Calu3 (cell line): ENCODE measurements around the gene CD3G. TPM values are rescaled to one million over a fixed set of nuclear protein-coding genes. Genes with fewer than 3 reads are reported as not detected.
A peak's percentile ranks its signal among the peaks of the same experiment; 100 is the strongest.

Experiments
- BruUV-seq: library from RNA; stranded (reverse); fragments of 400-500 nt; replicated peaks from 2 replicates; lab custom pipeline; 2021; lab: Mats Ljungman, UMichigan
- CTCF ChIA-PET: fragments of 300-600 bp; sonication (Branson Sonifier 250); formaldehyde crosslinking; loops from one replicate; lab custom pipeline; 2022; ENCODE audit warnings: antibody characterized with exemption; lab: Charles Lee
- DNase-seq: peaks from one replicate; pipeline ENCODE4 v3.0.0; 2022
- H3K27ac Mint-ChIP-seq: one replicate; pipeline ENCODE4 v1.8.0; 2022; ENCODE audit warnings: mixed read lengths; ENCODE audit not compliant: unreplicated experiment
- H3K27me3 Mint-ChIP-seq: one replicate; pipeline ENCODE4 v1.8.0; 2022; ENCODE audit warnings: mixed read lengths; ENCODE audit not compliant: unreplicated experiment
- H3K36me3 Mint-ChIP-seq: one replicate; pipeline ENCODE4 v1.8.0; 2022; ENCODE audit warnings: mild to moderate bottlenecking, moderate library complexity, mixed read lengths; ENCODE audit not compliant: insufficient read depth, unreplicated experiment
- H3K4me1 Mint-ChIP-seq: one replicate; pipeline ENCODE4 v1.8.0; 2022; ENCODE audit warnings: mild to moderate bottlenecking, low read depth, mixed read lengths; ENCODE audit not compliant: unreplicated experiment
- H3K4me3 Mint-ChIP-seq: one replicate; pipeline ENCODE4 v1.8.0; 2022; ENCODE audit warnings: mild to moderate bottlenecking, low read depth, moderate library complexity, mixed read lengths; ENCODE audit not compliant: unreplicated experiment
- H3K9me3 Mint-ChIP-seq: one replicate; pipeline ENCODE4 v1.8.0; 2022; ENCODE audit warnings: low read depth, mixed read lengths; ENCODE audit not compliant: unreplicated experiment
- CTCF ChIP-seq: fragments of 200-600 bp; IDR thresholded peaks from one replicate; pipeline ENCODE4 v1.8.0; 2022; ENCODE audit warnings: antibody characterized with exemption; ENCODE audit not compliant: unreplicated experiment
- intact Hi-C: fragments of 100-400 bp; cut with micrococcal nuclease; formaldehyde crosslinking; loops from one replicate; pipeline ENCODE4 v1.10.0; 2022; ENCODE audit not compliant: unreplicated experiment
- total RNA-seq: library from RNA; stranded (reverse); gene quantifications from 2 replicates; pipeline ENCODE4 v1.2.3, GENCODE V29; 2022

The CD3G gene
- total RNA-seq, 1 experiment from 2014 or later: not detected

GRCh38 chr11:118358071-118358470, 13.9 kb downstream of the CD3G start:
- BruUV-seq: no TSS peak
- TF ChIP-seq CTCF: no peak
- H3K36me3 Mint-ChIP-seq: peaks cover 15% of the 10 kb centered on the region
- no peak for DNase-seq
- H3K4me3 Mint-ChIP-seq: no peak overlapping the region
- H3K9me3 Mint-ChIP-seq: no peaks in the 10 kb centered on the region
- no peak overlapping the region for H3K27ac Mint-ChIP-seq
- peaks cover 21% of the 10 kb centered on the region for H3K27me3 Mint-ChIP-seq
- H3K4me1 Mint-ChIP-seq: peaks cover 15% of the 10 kb centered on the region
- intact Hi-C loops: no loop called here
- CTCF ChIA-PET: no interaction called here

GRCh38 chr11:118359295-118359958, 15.3 kb downstream of the CD3G start, which contains the start of gene UBE4A:
UBE4A (plus strand) TSS chr11:118359600; CDS start chr11:118365081, 5,481 bp downstream.
- intact Hi-C loops: no loop called here
- BruUV-seq: no TSS peak
- CTCF ChIA-PET: interaction anchor here (0.6 kb wide), 1 partner anchor 785 kb away, joined by 3 read pairs; no protein-coding TSS in a partner anchor

GRCh38 chr11:118364956-118365615, 20.9 kb downstream of the CD3G start:
- BruUV-seq: no TSS peak
- peaks cover 13% of the 10 kb centered on the region for H3K36me3 Mint-ChIP-seq
- H3K27me3 Mint-ChIP-seq: no peaks in the 10 kb centered on the region
- H3K4me1 Mint-ChIP-seq: peaks cover 9% of the 10 kb centered on the region
- CTCF ChIA-PET: interaction anchor here (0.7 kb wide), 1 partner anchor 151 kb away, joined by 3 read pairs; no protein-coding TSS in a partner anchor
- no peaks in the 10 kb centered on the region for H3K9me3 Mint-ChIP-seq
- DNase-seq: no peak
- intact Hi-C loops: no loop called here
- H3K27ac Mint-ChIP-seq: no peak overlapping the region
- H3K4me3 Mint-ChIP-seq: no peak overlapping the region
- TF ChIP-seq CTCF: no peak

More at GRCh38 chr11:118359295-118359958, 15.3 kb downstream of the CD3G start, which contains the start of gene UBE4A:
- Mint-ChIP-seq H3K4me3 (peak within 1 kb of the TSS; percentile 85), H3K9me3 (no peaks in the 10 kb centered on the region), H3K36me3 (peaks cover 15% of the 10 kb centered on the region), H3K4me1 (peaks cover 15% of the 10 kb centered on the region), H3K27me3 (peaks cover 21% of the 10 kb centered on the region), H3K27ac (peak within 1 kb of the TSS; percentile 98)
- peak; percentile 87 for DNase-seq
- TF ChIP-seq CTCF: no peak

GRCh38 chr11:118366287-118366686, 22.1 kb downstream of the CD3G start:
- no peaks in the 10 kb centered on the region for H3K9me3 Mint-ChIP-seq
- no peak for TF ChIP-seq CTCF
- H3K36me3 Mint-ChIP-seq: peaks cover 12% of the 10 kb centered on the region
- no peaks in the 10 kb centered on the region for H3K27me3 Mint-ChIP-seq
- DNase-seq: no peak
- H3K4me3 Mint-ChIP-seq: no peak overlapping the region
- CTCF ChIA-PET: no interaction called here
- H3K4me1 Mint-ChIP-seq: peaks cover 9% of the 10 kb centered on the region
- intact Hi-C loops: no loop called here
- no TSS peak for BruUV-seq
- H3K27ac Mint-ChIP-seq: no peak overlapping the region
